ENCODE measurements around the gene MRPL20. TPM values are rescaled to one million over a fixed set of nuclear protein-coding genes. Genes with fewer than 3 reads are reported as not detected.

Gene MRPL20
- total and polyA plus RNA-seq, 9 of the 15 experiments (the other 6 are each of a cell fraction or from before 2014, with no cell fraction given) = 180 to 671 (median 229) TPM

DNA sequence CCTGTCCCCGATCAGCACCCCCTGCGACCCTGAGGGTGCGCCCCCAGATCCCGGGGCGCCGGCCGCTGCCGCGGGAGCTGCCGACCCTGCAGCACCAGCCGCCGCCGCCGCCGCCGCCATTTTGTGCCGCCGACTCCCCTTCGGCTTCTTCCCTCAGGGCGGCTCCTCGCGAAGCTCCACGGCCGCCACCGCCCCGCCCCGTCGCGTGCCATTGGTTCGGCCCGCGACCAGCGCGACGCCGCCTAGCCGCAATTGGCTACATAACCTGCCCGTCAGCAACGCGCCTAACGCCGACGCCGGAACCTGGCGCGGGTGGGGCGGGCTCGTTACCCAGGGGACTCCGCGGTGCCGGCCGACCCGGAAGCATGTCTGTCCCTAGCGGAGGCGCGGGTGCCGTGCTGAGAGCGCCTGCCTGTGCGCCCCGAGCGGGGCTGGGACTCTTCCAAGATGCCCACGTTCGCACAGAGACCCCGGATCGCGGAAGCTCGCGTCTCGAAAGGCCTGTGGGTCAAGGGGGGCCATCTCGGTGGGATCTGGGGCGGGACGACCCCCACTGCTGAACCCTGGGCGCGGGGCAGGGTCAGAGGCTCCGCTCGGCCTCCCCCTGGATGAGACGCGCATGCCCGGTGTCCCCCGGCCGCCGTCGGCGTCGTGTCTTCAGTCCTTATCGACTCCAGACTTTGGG lies 7.8 kb downstream of the MRPL20 start, which contains the start of gene CCNL2 (continued):
- TF ChIP-seq, protein P1, sequence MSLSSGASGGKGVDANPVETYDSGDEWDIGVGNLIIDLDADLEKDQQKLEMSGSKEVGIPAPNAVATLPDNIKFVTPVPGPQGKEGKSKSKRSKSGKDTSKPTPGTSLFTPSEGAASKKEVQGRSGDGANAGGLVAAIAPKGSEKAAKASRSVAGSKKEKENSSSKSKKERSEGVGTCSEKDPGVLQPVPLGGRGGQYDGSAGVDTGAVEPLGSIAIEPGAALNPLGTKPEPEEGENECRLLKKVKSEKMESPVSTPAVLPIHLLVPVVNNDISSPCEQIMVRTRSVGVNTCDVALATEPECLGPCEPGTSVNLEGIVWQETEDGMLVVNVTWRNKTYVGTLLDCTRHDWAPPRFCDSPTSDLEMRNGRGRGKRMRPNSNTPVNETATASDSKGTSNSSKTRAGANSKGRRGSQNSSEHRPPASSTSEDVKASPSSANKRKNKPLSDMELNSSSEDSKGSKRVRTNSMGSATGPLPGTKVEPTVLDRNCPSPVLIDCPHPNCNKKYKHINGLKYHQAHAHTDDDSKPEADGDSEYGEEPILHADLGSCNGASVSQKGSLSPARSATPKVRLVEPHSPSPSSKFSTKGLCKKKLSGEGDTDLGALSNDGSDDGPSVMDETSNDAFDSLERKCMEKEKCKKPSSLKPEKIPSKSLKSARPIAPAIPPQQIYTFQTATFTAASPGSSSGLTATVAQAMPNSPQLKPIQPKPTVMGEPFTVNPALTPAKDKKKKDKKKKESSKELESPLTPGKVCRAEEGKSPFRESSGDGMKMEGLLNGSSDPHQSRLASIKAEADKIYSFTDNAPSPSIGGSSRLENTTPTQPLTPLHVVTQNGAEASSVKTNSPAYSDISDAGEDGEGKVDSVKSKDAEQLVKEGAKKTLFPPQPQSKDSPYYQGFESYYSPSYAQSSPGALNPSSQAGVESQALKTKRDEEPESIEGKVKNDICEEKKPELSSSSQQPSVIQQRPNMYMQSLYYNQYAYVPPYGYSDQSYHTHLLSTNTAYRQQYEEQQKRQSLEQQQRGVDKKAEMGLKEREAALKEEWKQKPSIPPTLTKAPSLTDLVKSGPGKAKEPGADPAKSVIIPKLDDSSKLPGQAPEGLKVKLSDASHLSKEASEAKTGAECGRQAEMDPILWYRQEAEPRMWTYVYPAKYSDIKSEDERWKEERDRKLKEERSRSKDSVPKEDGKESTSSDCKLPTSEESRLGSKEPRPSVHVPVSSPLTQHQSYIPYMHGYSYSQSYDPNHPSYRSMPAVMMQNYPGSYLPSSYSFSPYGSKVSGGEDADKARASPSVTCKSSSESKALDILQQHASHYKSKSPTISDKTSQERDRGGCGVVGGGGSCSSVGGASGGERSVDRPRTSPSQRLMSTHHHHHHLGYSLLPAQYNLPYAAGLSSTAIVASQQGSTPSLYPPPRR (CRISPR knock-in tag; IDR thresholded peaks at IDR 0.05; ENCODE audit: borderline replicate concordance) = no peak; the same call in 1 of the 2 replicates
- no peak for TF ChIP-seq HOXB6 (CRISPR knock-in tag; IDR thresholded peaks at IDR 0.05; ENCODE audit: borderline replicate concordance)
- TF ChIP-seq TCF3 (CRISPR knock-in tag; IDR thresholded peaks at IDR 0.05) = peak; percentile 43
- TF ChIP-seq RHOXF2B (CRISPR knock-in tag; conservative IDR thresholded peaks at IDR 0.05) = 0 out of 2 replicates have a peak, but pooled peaks have one; percentile 52
- TF ChIP-seq, protein P2, sequence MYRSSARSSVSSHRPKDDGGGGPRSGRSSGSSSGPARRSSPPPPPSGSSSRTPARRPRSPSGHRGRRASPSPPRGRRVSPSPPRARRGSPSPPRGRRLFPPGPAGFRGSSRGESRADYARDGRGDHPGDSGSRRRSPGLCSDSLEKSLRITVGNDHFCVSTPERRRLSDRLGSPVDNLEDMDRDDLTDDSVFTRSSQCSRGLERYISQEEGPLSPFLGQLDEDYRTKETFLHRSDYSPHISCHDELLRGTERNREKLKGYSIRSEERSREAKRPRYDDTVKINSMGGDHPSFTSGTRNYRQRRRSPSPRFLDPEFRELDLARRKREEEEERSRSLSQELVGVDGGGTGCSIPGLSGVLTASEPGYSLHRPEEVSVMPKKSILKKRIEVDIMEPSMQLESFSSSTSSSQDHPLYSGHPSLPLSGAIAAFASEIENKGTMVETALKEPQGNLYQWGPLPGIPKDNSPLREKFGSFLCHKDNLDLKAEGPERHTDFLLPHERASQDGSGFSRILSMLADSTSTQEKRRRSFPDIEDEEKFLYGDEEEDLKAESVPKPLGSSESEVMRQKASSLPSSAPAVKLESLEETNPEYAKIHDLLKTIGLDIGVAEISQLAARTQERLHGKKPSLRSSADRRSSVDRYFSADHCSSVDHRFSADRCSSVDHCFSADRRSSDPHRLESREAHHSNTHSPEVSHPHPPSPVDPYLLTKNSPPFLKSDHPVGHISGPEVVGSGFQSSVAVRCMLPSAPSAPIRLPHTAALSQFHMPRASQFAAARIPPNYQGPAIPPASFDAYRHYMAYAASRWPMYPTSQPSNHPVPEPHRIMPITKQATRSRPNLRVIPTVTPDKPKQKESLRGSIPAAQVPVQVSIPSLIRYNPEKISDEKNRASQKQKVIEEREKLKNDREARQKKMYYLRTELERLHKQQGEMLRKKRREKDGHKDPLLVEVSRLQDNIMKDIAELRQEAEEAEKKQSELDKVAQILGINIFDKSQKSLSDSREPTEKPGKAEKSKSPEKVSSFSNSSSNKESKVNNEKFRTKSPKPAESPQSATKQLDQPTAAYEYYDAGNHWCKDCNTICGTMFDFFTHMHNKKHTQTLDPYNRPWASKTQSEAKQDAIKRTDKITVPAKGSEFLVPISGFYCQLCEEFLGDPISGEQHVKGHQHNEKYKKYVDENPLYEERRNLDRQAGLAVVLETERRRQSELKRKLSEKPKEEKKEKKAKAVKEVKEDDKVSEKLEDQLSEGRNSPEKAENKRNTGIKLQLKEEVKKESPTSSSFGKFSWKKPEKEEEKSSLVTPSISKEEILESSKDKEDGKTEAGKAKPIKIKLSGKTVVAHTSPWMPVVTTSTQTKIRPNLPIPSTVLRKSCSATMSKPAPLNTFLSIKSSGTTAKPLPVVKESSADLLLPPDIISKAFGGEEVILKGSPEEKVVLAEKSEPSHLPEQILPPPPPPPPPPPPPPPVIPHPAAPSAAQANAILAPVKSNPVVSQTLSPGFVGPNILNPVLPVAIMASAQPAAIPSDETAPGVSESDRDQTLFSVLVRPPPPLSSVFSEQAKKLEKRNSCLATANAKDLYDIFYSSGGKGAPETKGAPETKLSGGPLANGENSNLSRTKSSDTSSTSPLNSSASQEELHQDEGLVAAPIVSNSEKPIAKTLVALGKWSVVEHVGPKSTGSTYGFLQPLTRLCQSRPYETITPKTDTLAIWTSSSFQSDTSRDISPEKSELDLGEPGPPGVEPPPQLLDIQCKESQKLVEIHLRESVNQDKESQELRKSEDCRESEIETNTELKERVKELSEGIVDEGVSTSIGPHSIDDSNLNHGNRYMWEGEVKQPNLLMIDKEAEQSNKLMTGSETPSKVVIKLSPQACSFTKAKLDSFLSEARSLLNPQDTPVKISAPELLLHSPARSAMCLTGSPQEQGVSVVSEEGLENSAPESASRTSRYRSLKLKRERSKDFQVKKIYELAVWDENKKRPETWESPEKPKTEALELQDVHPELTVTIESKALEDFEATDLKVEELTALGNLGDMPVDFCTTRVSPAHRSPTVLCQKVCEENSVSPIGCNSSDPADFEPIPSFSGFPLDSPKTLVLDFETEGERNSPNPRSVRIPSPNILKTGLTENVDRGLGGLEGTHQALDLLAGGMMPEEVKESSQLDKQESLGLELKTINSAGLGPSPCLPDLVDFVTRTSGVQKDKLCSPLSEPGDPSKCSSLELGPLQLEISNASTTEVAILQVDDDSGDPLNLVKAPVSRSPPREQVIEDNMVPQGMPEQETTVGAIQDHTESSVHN (IDR thresholded peaks at IDR 0.05; ENCODE audit: borderline replicate concordance in 1 of 2, low read depth in 1 of 2) = no peak
- TF ChIP-seq NFRKB (IDR thresholded peaks at IDR 0.05; ENCODE audit: low read depth) = peak; percentile 98
- TF ChIP-seq PREB (CRISPR knock-in tag; IDR thresholded peaks at IDR 0.05) = no peak
- TF ChIP-seq MCM7 (IDR thresholded peaks at IDR 0.05) = no peak
- peak; percentile 95 for TF ChIP-seq PHF20 (IDR thresholded peaks at IDR 0.05; ENCODE audit: partially characterized antibody)
- no peak for TF ChIP-seq BACH1 (tag; IDR thresholded peaks at IDR 0.05)
- TF ChIP-seq NFATC3 (IDR thresholded peaks at IDR 0.05) = no peak
- TF ChIP-seq ZC3H4 (CRISPR knock-in tag; IDR thresholded peaks at IDR 0.05; ENCODE audit: borderline replicate concordance) = no peak
- TF ChIP-seq NEUROD1 (IDR thresholded peaks at IDR 0.05; ENCODE audit: borderline replicate concordance, low read depth, low read length, partially characterized antibody) = peak; percentile 98
- peak; percentile 79 for TF ChIP-seq PML (IDR thresholded peaks at IDR 0.05; ENCODE audit: low read length)
